SH-SY5Y (cell line): ENCODE measurements around the gene COPB2.

ENCODE experiments used
- GATA2 ChIP-seq: IDR thresholded peaks from 2 replicates; pipeline ENCODE4 v1.6.1; 2011; ENCODE audit warnings: mild to moderate bottlenecking, low read depth, low read length
- GATA3 ChIP-seq: IDR thresholded peaks from 2 replicates; pipeline ENCODE4 v1.6.1; 2011; ENCODE audit warnings: low read depth, mild to moderate bottlenecking, low read length, moderate library complexity

DNA sequence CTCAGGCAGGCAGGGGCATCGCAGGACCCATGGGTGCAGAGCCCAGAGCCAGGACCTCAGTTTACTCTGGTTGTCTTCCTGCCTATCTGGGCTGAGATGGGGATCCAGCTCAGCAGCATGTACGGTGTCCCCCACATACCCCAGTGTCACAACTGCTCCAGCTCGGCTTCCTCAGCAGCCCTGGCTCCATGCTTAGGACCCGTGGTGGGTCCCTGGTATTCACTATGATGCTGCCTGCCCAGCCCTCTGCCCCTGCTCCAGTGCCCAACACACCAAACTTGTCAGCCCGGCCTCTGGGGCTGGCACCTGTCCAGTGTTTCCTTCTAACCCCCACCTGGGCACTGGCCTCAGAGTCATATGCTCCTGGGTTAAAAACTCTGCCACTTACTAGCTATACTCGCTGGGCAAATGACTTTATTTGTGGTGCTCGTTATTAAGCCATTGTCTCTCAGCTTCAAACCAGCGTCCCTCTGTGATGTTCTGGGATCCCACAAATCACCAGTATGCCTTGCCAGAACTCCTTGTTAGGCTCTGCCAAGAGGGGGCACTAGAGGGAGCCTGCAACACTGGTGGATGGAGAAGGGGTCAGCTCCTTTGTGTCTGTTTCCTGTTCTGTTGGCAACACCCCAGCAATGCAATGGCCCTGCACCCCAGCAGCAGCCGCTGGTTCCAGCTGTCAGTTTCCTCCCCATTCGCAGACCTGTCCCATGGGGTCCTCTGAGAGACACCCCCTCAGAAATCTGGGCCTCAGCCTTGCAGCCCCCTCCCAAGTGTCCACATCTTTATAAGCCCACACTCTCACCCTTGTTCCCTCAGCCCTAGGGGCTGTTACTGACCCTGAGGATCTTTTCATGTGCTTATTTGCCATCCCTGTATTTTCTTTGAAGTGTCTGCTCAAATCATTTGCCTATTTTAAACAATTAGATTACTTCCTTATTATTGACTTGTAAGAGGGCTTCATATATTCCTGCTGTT lies 69.7 kb downstream of the COPB2 start:
- TF ChIP-seq GATA2: no peak
- no peak for TF ChIP-seq GATA3
